DND-41 (cell line): Measurements from ENCODE around the gene IRX5.

ENCODE experiments used
- CTCF ChIP-seq: IDR thresholded peaks from 2 replicates; pipeline ENCODE4 v1.5.1; 2012; ENCODE audit warnings: borderline replicate concordance, low read length, moderate library complexity, mild to moderate bottlenecking; ENCODE audit not compliant: poor library complexity, severe bottlenecking; ENCODE audit errors: extremely low read depth
- EZH2 ChIP-seq: IDR thresholded peaks from 3 replicates; pipeline ENCODE4 v1.6.1; 2012; ENCODE audit warnings: borderline replicate concordance, low read depth, mild to moderate bottlenecking, moderate library complexity, low read length, inconsistent platforms; ENCODE audit not compliant: severe bottlenecking

- TF ChIP-seq CTCF (no peak), EZH2 (no peak)
Measured at GRCh38 chr16:54923988-54924387, 6.7 kb upstream of the IRX5 start.
